WTC11 (cell line): ENCODE measurements around the gene TMEM187. TPM values are rescaled to one million over a fixed set of nuclear protein-coding genes. Genes with fewer than 3 reads are reported as not detected.

Experiments used
- ATAC-seq: fragments of 200-7000 bp; cut with Tn5 transposase; 2 replicates; pipeline ENCODE4 v1.10.0; 2021; ENCODE audit warnings: mild to moderate bottlenecking, moderate library complexity
- CTCF ChIA-PET: fragments of 300-600 bp; sonication (Branson Sonifier 250); formaldehyde crosslinking; loops from one replicate; lab custom pipeline; 2021; ENCODE audit warnings: antibody characterized with exemption; lab: Charles Lee
- POLR2A ChIA-PET: fragments of 350-600 bp; sonication (Branson Sonifier 250); formaldehyde crosslinking; loops from one replicate; lab custom pipeline; 2021; ENCODE audit warnings: antibody characterized with exemption; lab: Charles Lee
- DNase-seq: peaks from one replicate; pipeline ENCODE4 v3.0.0; 2021; ENCODE audit warnings: low spot score
- H3K27ac Mint-ChIP-seq: 2 replicates; pipeline ENCODE4 v1.8.0; 2021; ENCODE audit warnings: mixed read lengths
- H3K27me3 Mint-ChIP-seq: 2 replicates; pipeline ENCODE4 v1.8.0; 2021; ENCODE audit warnings: low read depth, mild to moderate bottlenecking, moderate library complexity, mixed read lengths
- H3K36me3 Mint-ChIP-seq: 2 replicates; pipeline ENCODE4 v1.8.0; 2021; ENCODE audit warnings: mixed read lengths
- H3K4me1 Mint-ChIP-seq: 2 replicates; pipeline ENCODE4 v1.8.0; 2022; ENCODE audit warnings: mixed read lengths
- H3K4me3 Mint-ChIP-seq: 2 replicates; pipeline ENCODE4 v1.8.0; 2021; ENCODE audit warnings: mild to moderate bottlenecking, moderate library complexity, mixed read lengths
- H3K9me3 Mint-ChIP-seq: 2 replicates; pipeline ENCODE4 v1.8.0; 2021; ENCODE audit warnings: mixed read lengths
- ATF3 ChIP-seq: sonication (generic); formaldehyde crosslinking; conservative IDR thresholded peaks from 2 replicates; pipeline ENCODE4 v1.8.1; 2022; ENCODE audit warnings: mild to moderate bottlenecking, missing genetic modification reagents
- ATF6 ChIP-seq: sonication (generic); formaldehyde crosslinking; IDR thresholded peaks from 2 replicates; pipeline ENCODE4 v1.8.1; 2023; ENCODE audit warnings: mild to moderate bottlenecking, missing genetic modification reagents
- EMX1 ChIP-seq: fragments of 250-450 bp; sonication (Bioruptor Pico); IDR thresholded peaks from 2 replicates; pipeline ENCODE4 v1.8.0; 2021; ENCODE audit warnings: mild to moderate bottlenecking
- ERG ChIP-seq: fragments of 250-450 bp; sonication (Bioruptor Pico); IDR thresholded peaks from 2 replicates; pipeline ENCODE4 v1.8.0; 2021; ENCODE audit warnings: mild to moderate bottlenecking
- IRF1 ChIP-seq: sonication (generic); formaldehyde crosslinking; IDR thresholded peaks from 2 replicates; pipeline ENCODE4 v1.8.0; 2023; ENCODE audit warnings: missing genetic modification reagents
- MXD4 ChIP-seq: fragments of 250-450 bp; sonication (Bioruptor Pico); IDR thresholded peaks from 2 replicates; pipeline ENCODE4 v1.8.0; 2021; ENCODE audit warnings: mild to moderate bottlenecking, moderate library complexity, borderline replicate concordance
- MYBL2 ChIP-seq: sonication (generic); formaldehyde crosslinking; IDR thresholded peaks from 2 replicates; pipeline ENCODE4 v1.8.1; 2023; ENCODE audit warnings: mild to moderate bottlenecking, moderate library complexity, missing genetic modification reagents
- NFATC4 ChIP-seq: fragments of 250-450 bp; sonication (Bioruptor Pico); IDR thresholded peaks from 2 replicates; pipeline ENCODE4 v1.9.0; 2021; ENCODE audit warnings: mild to moderate bottlenecking
- NR1H2 ChIP-seq: sonication (generic); formaldehyde crosslinking; IDR thresholded peaks from 2 replicates; pipeline ENCODE4 v1.9.0; 2021; ENCODE audit warnings: mild to moderate bottlenecking, moderate library complexity, missing genetic modification reagents
- PREB ChIP-seq: sonication (generic); formaldehyde crosslinking; IDR thresholded peaks from 2 replicates; pipeline ENCODE4 v1.8.1; 2022; ENCODE audit warnings: mild to moderate bottlenecking, missing genetic modification reagents, moderate library complexity, borderline replicate concordance
- TEAD1 ChIP-seq: sonication (generic); formaldehyde crosslinking; IDR thresholded peaks from 2 replicates; pipeline ENCODE4 v1.8.0; 2022; ENCODE audit warnings: mild to moderate bottlenecking, missing genetic modification reagents
- ZBTB21 ChIP-seq: sonication (generic); formaldehyde crosslinking; IDR thresholded peaks from 2 replicates; pipeline ENCODE4 v1.8.1; 2023; ENCODE audit warnings: mild to moderate bottlenecking, missing genetic modification reagents, borderline replicate concordance
- ZNF416 ChIP-seq: fragments of 250-450 bp; sonication (Bioruptor Pico); IDR thresholded peaks from 2 replicates; pipeline ENCODE4 v1.9.0; 2021; ENCODE audit warnings: mild to moderate bottlenecking, inconsistent platforms
- total RNA-seq: library from RNA; stranded (reverse); gene quantifications from 3 replicates; pipeline ENCODE4 v1.2.3, GENCODE V29; 2021
- TF ChIP-seq, protein P1 (sequence below): fragments of 250-450 bp; sonication (Bioruptor Pico); IDR thresholded peaks from 2 replicates; pipeline ENCODE4 v1.9.0; 2021; ENCODE audit warnings: mild to moderate bottlenecking
- TF ChIP-seq, protein P2 (sequence below): sonication (generic); formaldehyde crosslinking; IDR thresholded peaks from 2 replicates; pipeline ENCODE4 v1.8.0; 2023; ENCODE audit warnings: missing genetic modification reagents, mild to moderate bottlenecking, borderline replicate concordance
- TF ChIP-seq, protein P3 (sequence below): sonication (generic); formaldehyde crosslinking; IDR thresholded peaks from 2 replicates; pipeline ENCODE4 v1.8.0; 2022; ENCODE audit warnings: mild to moderate bottlenecking, missing genetic modification reagents
- TF ChIP-seq, protein P4 (sequence below): sonication (generic); formaldehyde crosslinking; IDR thresholded peaks from 2 replicates; pipeline ENCODE4 v1.8.1; 2022; ENCODE audit warnings: missing genetic modification reagents, borderline replicate concordance
- TF ChIP-seq, protein P5 (sequence below): fragments of 250-450 bp; sonication (Bioruptor Pico); IDR thresholded peaks from 2 replicates; pipeline ENCODE4 v1.9.0; 2021; ENCODE audit warnings: moderate library complexity, mild to moderate bottlenecking, inconsistent platforms, borderline replicate concordance

TMEM187 gene
- total RNA-seq, 1 experiment from 2014 or later: 8.4 TPM

- no peak for TF ChIP-seq NR1H2 (CRISPR knock-in tag)
- no peak for TF ChIP-seq ATF6 (CRISPR knock-in tag)
These were observed 18.5 kb upstream of the TMEM187 start (continued) for GRCh38 chrX:153953892-153954557.

DNA sequence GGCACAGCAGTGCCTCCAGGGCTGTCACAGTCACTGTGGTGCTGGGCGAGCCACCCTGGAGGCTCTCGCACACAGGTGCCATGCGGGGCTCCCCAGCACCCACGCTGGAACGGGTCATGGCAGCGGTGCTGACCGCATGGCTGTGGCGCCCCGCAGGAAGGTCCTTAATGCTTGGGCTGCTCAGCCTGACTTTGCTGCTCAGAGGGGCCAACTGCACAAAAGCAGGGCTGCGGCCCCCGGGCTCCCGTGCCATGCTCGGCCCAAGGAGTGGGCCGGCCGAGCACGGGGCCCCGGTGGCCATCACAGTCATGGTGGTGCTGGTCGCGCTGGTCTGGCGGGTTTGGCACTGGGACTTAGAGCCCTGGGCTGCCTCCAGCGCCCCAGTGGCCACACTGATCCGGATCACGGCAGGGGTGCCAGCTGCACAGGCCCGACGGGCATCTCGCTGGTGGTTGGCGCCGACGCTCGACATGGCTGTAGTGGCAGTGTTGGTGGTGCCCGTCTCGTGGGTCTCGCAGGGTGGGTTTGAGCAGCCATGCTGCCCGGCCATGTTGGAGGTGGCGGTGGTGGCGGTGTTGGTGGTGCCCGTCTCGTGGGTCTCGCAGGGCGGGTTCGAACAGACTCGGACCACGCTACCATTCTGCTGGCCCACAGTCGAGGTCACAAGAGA lies 17.9 kb upstream of the TMEM187 start:
- Mint-ChIP-seq H3K4me1 (no peaks in the 10 kb centered on the region), H3K27me3 (no peaks in the 10 kb centered on the region), H3K9me3 (no peaks in the 10 kb centered on the region), H3K4me3 (no peak overlapping the region), H3K36me3 (peaks cover 39% of the 10 kb centered on the region), H3K27ac (no peak overlapping the region)
- CTCF ChIA-PET: no interaction called here
- no peak for ATAC-seq
- POLR2A ChIA-PET: no interaction called here
- no peak for DNase-seq
- TF ChIP-seq, protein P1, sequence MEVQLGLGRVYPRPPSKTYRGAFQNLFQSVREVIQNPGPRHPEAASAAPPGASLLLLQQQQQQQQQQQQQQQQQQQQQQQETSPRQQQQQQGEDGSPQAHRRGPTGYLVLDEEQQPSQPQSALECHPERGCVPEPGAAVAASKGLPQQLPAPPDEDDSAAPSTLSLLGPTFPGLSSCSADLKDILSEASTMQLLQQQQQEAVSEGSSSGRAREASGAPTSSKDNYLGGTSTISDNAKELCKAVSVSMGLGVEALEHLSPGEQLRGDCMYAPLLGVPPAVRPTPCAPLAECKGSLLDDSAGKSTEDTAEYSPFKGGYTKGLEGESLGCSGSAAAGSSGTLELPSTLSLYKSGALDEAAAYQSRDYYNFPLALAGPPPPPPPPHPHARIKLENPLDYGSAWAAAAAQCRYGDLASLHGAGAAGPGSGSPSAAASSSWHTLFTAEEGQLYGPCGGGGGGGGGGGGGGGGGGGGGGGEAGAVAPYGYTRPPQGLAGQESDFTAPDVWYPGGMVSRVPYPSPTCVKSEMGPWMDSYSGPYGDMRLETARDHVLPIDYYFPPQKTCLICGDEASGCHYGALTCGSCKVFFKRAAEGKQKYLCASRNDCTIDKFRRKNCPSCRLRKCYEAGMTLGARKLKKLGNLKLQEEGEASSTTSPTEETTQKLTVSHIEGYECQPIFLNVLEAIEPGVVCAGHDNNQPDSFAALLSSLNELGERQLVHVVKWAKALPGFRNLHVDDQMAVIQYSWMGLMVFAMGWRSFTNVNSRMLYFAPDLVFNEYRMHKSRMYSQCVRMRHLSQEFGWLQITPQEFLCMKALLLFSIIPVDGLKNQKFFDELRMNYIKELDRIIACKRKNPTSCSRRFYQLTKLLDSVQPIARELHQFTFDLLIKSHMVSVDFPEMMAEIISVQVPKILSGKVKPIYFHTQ: no peak
- no peak for TF ChIP-seq ATF3 (CRISPR knock-in tag)
- TF ChIP-seq ERG (CRISPR knock-in tag): no peak
- TF ChIP-seq EMX1: no peak
- no peak for TF ChIP-seq ZBTB21 (CRISPR knock-in tag)
- TF ChIP-seq, protein P2, sequence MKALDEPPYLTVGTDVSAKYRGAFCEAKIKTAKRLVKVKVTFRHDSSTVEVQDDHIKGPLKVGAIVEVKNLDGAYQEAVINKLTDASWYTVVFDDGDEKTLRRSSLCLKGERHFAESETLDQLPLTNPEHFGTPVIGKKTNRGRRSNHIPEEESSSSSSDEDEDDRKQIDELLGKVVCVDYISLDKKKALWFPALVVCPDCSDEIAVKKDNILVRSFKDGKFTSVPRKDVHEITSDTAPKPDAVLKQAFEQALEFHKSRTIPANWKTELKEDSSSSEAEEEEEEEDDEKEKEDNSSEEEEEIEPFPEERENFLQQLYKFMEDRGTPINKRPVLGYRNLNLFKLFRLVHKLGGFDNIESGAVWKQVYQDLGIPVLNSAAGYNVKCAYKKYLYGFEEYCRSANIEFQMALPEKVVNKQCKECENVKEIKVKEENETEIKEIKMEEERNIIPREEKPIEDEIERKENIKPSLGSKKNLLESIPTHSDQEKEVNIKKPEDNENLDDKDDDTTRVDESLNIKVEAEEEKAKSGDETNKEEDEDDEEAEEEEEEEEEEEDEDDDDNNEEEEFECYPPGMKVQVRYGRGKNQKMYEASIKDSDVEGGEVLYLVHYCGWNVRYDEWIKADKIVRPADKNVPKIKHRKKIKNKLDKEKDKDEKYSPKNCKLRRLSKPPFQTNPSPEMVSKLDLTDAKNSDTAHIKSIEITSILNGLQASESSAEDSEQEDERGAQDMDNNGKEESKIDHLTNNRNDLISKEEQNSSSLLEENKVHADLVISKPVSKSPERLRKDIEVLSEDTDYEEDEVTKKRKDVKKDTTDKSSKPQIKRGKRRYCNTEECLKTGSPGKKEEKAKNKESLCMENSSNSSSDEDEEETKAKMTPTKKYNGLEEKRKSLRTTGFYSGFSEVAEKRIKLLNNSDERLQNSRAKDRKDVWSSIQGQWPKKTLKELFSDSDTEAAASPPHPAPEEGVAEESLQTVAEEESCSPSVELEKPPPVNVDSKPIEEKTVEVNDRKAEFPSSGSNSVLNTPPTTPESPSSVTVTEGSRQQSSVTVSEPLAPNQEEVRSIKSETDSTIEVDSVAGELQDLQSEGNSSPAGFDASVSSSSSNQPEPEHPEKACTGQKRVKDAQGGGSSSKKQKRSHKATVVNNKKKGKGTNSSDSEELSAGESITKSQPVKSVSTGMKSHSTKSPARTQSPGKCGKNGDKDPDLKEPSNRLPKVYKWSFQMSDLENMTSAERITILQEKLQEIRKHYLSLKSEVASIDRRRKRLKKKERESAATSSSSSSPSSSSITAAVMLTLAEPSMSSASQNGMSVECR (CRISPR knock-in tag): no peak
- TF ChIP-seq, protein P3, sequence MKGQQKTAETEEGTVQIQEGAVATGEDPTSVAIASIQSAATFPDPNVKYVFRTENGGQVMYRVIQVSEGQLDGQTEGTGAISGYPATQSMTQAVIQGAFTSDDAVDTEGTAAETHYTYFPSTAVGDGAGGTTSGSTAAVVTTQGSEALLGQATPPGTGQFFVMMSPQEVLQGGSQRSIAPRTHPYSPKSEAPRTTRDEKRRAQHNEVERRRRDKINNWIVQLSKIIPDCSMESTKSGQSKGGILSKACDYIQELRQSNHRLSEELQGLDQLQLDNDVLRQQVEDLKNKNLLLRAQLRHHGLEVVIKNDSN: no peak
- TF ChIP-seq PREB: no peak
- no peak for TF ChIP-seq TEAD1 (CRISPR knock-in tag)
- no peak for TF ChIP-seq NFATC4 (CRISPR knock-in tag)
- TF ChIP-seq IRF1 (CRISPR knock-in tag): no peak
- TF ChIP-seq, protein P4, sequence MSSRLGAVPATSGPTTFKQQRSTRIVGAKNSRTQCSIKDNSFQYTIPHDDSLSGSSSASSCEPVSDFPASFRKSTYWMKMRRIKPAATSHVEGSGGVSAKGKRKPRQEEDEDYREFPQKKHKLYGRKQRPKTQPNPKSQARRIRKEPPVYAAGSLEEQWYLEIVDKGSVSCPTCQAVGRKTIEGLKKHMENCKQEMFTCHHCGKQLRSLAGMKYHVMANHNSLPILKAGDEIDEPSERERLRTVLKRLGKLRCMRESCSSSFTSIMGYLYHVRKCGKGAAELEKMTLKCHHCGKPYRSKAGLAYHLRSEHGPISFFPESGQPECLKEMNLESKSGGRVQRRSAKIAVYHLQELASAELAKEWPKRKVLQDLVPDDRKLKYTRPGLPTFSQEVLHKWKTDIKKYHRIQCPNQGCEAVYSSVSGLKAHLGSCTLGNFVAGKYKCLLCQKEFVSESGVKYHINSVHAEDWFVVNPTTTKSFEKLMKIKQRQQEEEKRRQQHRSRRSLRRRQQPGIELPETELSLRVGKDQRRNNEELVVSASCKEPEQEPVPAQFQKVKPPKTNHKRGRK (CRISPR knock-in tag): no peak
- TF ChIP-seq MYBL2: no peak
- no peak for TF ChIP-seq MXD4
- TF ChIP-seq, protein P5, sequence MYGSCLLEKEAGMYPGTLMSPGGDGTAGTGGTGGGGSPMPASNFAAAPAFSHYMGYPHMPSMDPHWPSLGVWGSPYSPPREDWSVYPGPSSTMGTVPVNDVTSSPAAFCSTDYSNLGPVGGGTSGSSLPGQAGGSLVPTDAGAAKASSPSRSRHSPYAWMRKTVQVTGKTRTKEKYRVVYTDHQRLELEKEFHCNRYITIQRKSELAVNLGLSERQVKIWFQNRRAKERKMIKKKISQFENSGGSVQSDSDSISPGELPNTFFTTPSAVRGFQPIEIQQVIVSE (CRISPR knock-in tag): no peak
- TF ChIP-seq ZNF416: no peak
